ENCODE results near the gene ZNF143. TPM values are rescaled to one million over a fixed set of nuclear protein-coding genes. Genes with fewer than 3 reads are reported as not detected.

Gene ZNF143
- total RNA-seq, 3 donors from 2014 or later (not counting 1 experiment from before 2014, with no cell fraction given) = 27.4 to 32.7 (median 32.6) TPM

DNA sequence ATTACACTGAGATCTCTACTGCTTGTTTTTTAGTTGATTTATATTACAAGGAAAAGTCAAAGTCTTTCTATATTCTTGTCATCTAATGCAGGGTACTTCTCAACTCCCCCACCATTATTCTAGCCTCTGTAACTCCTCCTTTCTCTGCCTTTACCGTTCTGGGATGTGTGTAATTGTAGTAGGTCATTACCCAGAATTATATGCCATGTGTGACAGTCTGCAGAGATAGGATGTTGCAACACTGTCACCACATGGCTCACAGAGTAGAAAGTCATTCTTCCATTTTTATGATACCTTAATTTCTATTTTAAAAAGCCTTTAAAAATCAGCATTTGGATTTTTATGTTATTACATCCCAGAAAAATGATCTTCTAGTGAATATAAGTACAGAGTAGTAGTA lies 32.7 kb downstream of the ZNF143 start:
- no peaks in the 10 kb centered on the region for H3K9me3 ChIP-seq (ENCODE audit: control insufficient read depth, insufficient read depth, low read length)
- intact Hi-C loops (cut with micrococcal nuclease) = no loop called here
- no peak overlapping the region for H3K4me3 Mint-ChIP-seq
- peaks cover 64% of the 10 kb centered on the region for H3K36me3 ChIP-seq (ENCODE audit: control insufficient read depth, insufficient read depth, low read length)
- no peak for ATAC-seq
- no peaks in the 10 kb centered on the region for H3K9me3 Mint-ChIP-seq
- no peak overlapping the region for H3K27ac Mint-ChIP-seq
- no CpG with 5 or more reads among the region's 1 CpG for WGBS (ENCODE audit: insufficient coverage)
- H3K27me3 ChIP-seq (ENCODE audit: control insufficient read depth, insufficient read depth, low read length) = no peaks in the 10 kb centered on the region
- H3K4me3 ChIP-seq (ENCODE audit: low read length) = no peak overlapping the region
- DNase-seq = no peak
- TF ChIP-seq, protein P1, sequence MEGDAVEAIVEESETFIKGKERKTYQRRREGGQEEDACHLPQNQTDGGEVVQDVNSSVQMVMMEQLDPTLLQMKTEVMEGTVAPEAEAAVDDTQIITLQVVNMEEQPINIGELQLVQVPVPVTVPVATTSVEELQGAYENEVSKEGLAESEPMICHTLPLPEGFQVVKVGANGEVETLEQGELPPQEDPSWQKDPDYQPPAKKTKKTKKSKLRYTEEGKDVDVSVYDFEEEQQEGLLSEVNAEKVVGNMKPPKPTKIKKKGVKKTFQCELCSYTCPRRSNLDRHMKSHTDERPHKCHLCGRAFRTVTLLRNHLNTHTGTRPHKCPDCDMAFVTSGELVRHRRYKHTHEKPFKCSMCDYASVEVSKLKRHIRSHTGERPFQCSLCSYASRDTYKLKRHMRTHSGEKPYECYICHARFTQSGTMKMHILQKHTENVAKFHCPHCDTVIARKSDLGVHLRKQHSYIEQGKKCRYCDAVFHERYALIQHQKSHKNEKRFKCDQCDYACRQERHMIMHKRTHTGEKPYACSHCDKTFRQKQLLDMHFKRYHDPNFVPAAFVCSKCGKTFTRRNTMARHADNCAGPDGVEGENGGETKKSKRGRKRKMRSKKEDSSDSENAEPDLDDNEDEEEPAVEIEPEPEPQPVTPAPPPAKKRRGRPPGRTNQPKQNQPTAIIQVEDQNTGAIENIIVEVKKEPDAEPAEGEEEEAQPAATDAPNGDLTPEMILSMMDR (IDR thresholded peaks at IDR 0.05) = no peak
- H3K27ac ChIP-seq (ENCODE audit: low read length) = no peak overlapping the region
- no peaks in the 10 kb centered on the region for H3K27me3 Mint-ChIP-seq (ENCODE audit: low read depth in 2 of 2)
- peaks cover 12 to 17% of the 10 kb centered on the region in 2 donors for H3K4me1 Mint-ChIP-seq
- peaks cover 13% of the 10 kb centered on the region for H3K36me3 Mint-ChIP-seq
- H3K4me1 ChIP-seq (ENCODE audit: control insufficient read depth, insufficient read depth, low read length) = peaks cover 5% of the 10 kb centered on the region

- Mint-ChIP-seq H3K27ac (no peak overlapping the region), H3K36me3 (peaks cover 16% of the 10 kb centered on the region), H3K4me1 (peaks cover 12 to 15% of the 10 kb centered on the region in 2 donors), H3K9me3 (no peaks in the 10 kb centered on the region), H3K27me3 (ENCODE audit: low read depth in 2 of 2) (no peaks in the 10 kb centered on the region), H3K4me3 (no peak overlapping the region)
- no peak for ATAC-seq
- intact Hi-C loops (cut with micrococcal nuclease) = no loop called here
- Histone ChIP-seq H3K4me1 (ENCODE audit: control insufficient read depth, insufficient read depth, low read length) (peaks cover 5% of the 10 kb centered on the region), H3K4me3 (ENCODE audit: low read length) (no peak overlapping the region), H3K27ac (ENCODE audit: low read length) (no peak overlapping the region), H3K27me3 (ENCODE audit: control insufficient read depth, insufficient read depth, low read length) (no peaks in the 10 kb centered on the region), H3K9me3 (ENCODE audit: control insufficient read depth, insufficient read depth, low read length) (no peaks in the 10 kb centered on the region), H3K36me3 (ENCODE audit: control insufficient read depth, insufficient read depth, low read length) (peaks cover 64% of the 10 kb centered on the region)
- DNase-seq = no peak
- TF ChIP-seq, protein P1 (IDR thresholded peaks at IDR 0.05) = no peak
- no CpG with 5 or more reads among the region's 3 CpGs for WGBS (ENCODE audit: insufficient coverage)
Observed at GRCh38 chr11:9494316-9494715, 33.5 kb downstream of the ZNF143 start.

DNA sequence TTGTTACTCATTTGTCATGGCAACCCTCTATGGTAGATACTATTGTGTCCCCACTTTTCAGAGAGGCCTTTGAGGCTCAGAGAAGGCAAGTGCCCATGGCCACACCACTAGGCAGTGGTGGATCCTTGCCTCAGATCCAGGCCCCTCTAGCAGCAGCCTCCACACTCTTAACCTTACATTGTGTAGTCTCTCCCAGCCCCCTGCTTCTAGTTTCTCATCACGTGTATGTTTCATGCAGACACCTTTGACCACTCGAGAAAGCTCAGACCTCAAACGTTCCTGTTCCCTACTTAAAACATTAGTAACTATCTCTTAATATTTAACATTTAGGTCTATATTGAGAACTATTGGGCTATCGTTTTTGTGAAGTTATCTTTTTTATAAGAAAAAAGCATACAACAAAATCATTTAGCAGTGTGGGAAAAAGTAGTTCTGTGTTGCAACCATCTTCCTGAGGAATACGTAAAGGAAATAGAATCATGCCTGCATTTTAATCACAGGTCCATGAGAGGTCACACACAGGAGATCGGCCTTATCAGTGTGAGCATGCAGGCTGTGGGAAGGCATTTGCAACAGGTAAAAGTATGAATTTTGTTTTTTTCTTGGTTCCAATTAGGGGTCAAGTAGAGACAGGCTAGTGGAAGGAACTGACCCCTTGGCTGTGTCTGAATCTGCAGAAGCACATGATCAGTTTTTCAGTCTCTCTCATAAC lies 35.1 kb downstream of the ZNF143 start:
- peaks cover 5% of the 10 kb centered on the region for H3K4me1 ChIP-seq (ENCODE audit: control insufficient read depth, insufficient read depth, low read length)
- H3K27ac Mint-ChIP-seq = peak overlapping the region; percentile 71
- peaks cover 12 to 13% of the 10 kb centered on the region in 2 donors for H3K4me1 Mint-ChIP-seq
- no peaks in the 10 kb centered on the region for H3K27me3 Mint-ChIP-seq (ENCODE audit: low read depth in 2 of 2)
- peak in 1 of 3 donors; percentile 69 for ATAC-seq
- TF ChIP-seq, protein P1 (IDR thresholded peaks at IDR 0.05) = no peak
- no peak for DNase-seq
- H3K27ac ChIP-seq (ENCODE audit: low read length) = no peak overlapping the region
- peak overlapping the region; percentile 55 for H3K4me3 Mint-ChIP-seq
- H3K27me3 ChIP-seq (ENCODE audit: control insufficient read depth, insufficient read depth, low read length) = no peaks in the 10 kb centered on the region
- WGBS (ENCODE audit: insufficient coverage) = 71% methylated on average over 3 of the region's 6 CpGs
- H3K4me3 ChIP-seq (ENCODE audit: low read length) = no peak overlapping the region
- H3K9me3 ChIP-seq (ENCODE audit: control insufficient read depth, insufficient read depth, low read length) = no peaks in the 10 kb centered on the region
- intact Hi-C loops (cut with micrococcal nuclease) = no loop called here
- peaks cover 20% of the 10 kb centered on the region for H3K36me3 Mint-ChIP-seq
- H3K9me3 Mint-ChIP-seq = no peaks in the 10 kb centered on the region
- H3K36me3 ChIP-seq (ENCODE audit: control insufficient read depth, insufficient read depth, low read length) = peaks cover 72% of the 10 kb centered on the region

All from natural killer cell (primary cell).